Loucy (cell line): ENCODE data around the gene LEUTX.

Experiments
- H2AFZ ChIP-seq: fragments of 200-600 bp; sonication (generic); 2 replicates; pipeline ENCODE4 v1.6.0; 2016; ENCODE audit warnings: antibody characterized with exemption, mild to moderate bottlenecking, low read length, moderate library complexity
- H3F3A ChIP-seq: fragments of 200-600 bp; 2 replicates; pipeline ENCODE4 v1.6.0; 2016; ENCODE audit warnings: antibody characterized with exemption, low read depth, mild to moderate bottlenecking
- H3K27me3 ChIP-seq: fragments of 200-600 bp; sonication (generic); 2 replicates; pipeline ENCODE4 v1.6.1; 2014; ENCODE audit warnings: low read length, mild to moderate bottlenecking; ENCODE audit not compliant: insufficient read depth, poor library complexity, severe bottlenecking
- H3K36me3 ChIP-seq: fragments of 200-600 bp; sonication (generic); 2 replicates; pipeline ENCODE4 v1.6.1; 2016; ENCODE audit warnings: low read length; ENCODE audit not compliant: insufficient read depth
- H3K4me1 ChIP-seq: fragments of 200-600 bp; sonication (generic); 2 replicates; pipeline ENCODE4 v1.5.1; 2014; ENCODE audit warnings: low read length, mild to moderate bottlenecking; ENCODE audit not compliant: insufficient read depth, poor library complexity, severe bottlenecking
- H3K4me2 ChIP-seq: fragments of 200-600 bp; sonication (generic); 2 replicates; pipeline ENCODE4 v1.6.0; 2014; ENCODE audit warnings: antibody characterized with exemption, low read length, low read depth, mild to moderate bottlenecking; ENCODE audit not compliant: poor library complexity, severe bottlenecking
- H3K4me3 ChIP-seq: fragments of 200-600 bp; sonication (generic); 2 replicates; pipeline ENCODE4 v1.5.1; 2014; ENCODE audit warnings: low read length, mild to moderate bottlenecking, mixed read lengths; ENCODE audit not compliant: poor library complexity, severe bottlenecking
- H3K79me2 ChIP-seq: fragments of 200-600 bp; sonication (generic); 2 replicates; pipeline ENCODE4 v1.6.1; 2014; ENCODE audit warnings: low read length; ENCODE audit not compliant: insufficient read depth
- H3K9ac ChIP-seq: fragments of 200-600 bp; sonication (generic); 2 replicates; pipeline ENCODE4 v1.6.0; 2014; ENCODE audit warnings: mild to moderate bottlenecking, low read depth, low read length, moderate library complexity; ENCODE audit not compliant: poor library complexity, severe bottlenecking
- H3K9me2 ChIP-seq: fragments of 200-600 bp; sonication (generic); replicated peaks from 2 replicates; pipeline ENCODE4 v1.6.1; 2016; ENCODE audit warnings: low read depth, low read length, mixed read lengths
- H3K9me3 ChIP-seq: fragments of 200-600 bp; sonication (generic); 2 replicates; pipeline ENCODE4 v1.6.1; 2014; ENCODE audit warnings: mild to moderate bottlenecking, antibody characterized with exemption, low read length, low read depth; ENCODE audit not compliant: insufficient read depth
- H4K20me1 ChIP-seq: fragments of 200-600 bp; sonication (generic); 2 replicates; pipeline ENCODE4 v1.6.0; 2014; ENCODE audit warnings: antibody characterized with exemption, low read length, mild to moderate bottlenecking; ENCODE audit not compliant: insufficient read depth, poor library complexity, severe bottlenecking
- EZH2phosphoT487 ChIP-seq: fragments of 200-600 bp; IDR thresholded peaks from 2 replicates; pipeline ENCODE4 v1.6.1; 2018; ENCODE audit warnings: antibody characterized with exemption, mild to moderate bottlenecking, moderate library complexity, borderline replicate concordance
- TF ChIP-seq, protein P1 (sequence below): fragments of 200-600 bp; sonication (generic); conservative IDR thresholded peaks from 2 replicates; pipeline ENCODE4 v1.5.1; 2014; ENCODE audit warnings: mild to moderate bottlenecking, antibody characterized with exemption, low read length

LEUTX gene

DNA sequence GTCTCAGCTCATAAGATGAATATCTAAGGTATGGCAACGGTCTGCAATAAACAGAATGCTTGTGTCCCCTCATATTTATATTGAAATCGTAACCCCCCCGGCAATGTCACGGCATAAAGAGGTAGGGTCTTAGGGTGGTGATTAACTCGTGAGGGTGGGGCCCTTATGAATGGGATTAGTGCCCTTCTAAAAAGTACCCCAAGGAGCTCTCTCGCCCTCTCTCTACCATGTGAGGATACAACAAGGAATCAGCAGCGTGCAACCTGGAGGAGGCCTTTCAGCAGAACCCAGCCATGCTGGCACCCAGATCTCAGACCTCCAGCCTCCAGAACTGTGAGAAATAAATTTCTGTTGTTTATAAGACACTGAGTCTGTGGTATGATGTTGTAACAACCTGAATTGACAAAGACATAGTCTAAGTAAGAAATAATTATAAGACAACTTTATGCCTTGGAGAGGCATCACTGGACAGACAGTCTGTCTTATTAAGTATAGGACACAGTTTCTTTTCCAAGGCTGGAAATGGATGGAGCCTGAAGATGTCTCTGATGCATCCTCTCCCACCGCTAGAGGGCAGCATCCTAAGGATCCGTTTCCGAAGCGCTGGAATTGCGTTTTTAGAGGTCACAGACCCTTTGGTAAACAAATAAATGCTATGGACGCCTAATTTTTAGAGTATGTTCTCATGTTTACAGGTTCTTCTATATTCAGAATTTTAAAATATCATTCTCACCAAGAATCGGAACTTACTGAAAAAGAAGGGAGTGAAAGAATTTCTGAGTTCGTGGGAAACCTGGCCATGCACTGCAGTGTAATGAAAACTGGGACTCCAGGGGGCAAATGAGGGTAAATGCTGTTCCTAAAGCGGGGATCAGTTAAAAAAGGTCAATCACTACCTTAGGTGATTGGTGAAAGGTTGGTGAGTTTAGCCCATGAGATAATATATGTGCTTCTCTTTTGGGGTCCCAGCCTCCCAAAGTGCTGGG lies 13.3 kb upstream of the LEUTX start:
- H3F3A ChIP-seq, result no peaks in the 10 kb centered on the region
- no peak overlapping the region for H3K4me3 ChIP-seq
- H4K20me1 ChIP-seq, result no peaks in the 10 kb centered on the region
- H2AFZ ChIP-seq, result no peak overlapping the region
- no peaks in the 10 kb centered on the region for H3K27me3 ChIP-seq
- no peaks in the 10 kb centered on the region for H3K79me2 ChIP-seq
- H3K36me3 ChIP-seq, result no peaks in the 10 kb centered on the region
- TF ChIP-seq EZH2phosphoT487, result no peak
- TF ChIP-seq, protein P1, sequence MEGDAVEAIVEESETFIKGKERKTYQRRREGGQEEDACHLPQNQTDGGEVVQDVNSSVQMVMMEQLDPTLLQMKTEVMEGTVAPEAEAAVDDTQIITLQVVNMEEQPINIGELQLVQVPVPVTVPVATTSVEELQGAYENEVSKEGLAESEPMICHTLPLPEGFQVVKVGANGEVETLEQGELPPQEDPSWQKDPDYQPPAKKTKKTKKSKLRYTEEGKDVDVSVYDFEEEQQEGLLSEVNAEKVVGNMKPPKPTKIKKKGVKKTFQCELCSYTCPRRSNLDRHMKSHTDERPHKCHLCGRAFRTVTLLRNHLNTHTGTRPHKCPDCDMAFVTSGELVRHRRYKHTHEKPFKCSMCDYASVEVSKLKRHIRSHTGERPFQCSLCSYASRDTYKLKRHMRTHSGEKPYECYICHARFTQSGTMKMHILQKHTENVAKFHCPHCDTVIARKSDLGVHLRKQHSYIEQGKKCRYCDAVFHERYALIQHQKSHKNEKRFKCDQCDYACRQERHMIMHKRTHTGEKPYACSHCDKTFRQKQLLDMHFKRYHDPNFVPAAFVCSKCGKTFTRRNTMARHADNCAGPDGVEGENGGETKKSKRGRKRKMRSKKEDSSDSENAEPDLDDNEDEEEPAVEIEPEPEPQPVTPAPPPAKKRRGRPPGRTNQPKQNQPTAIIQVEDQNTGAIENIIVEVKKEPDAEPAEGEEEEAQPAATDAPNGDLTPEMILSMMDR, result peak; percentile 81
- no peaks in the 10 kb centered on the region for H3K9me2 ChIP-seq
- H3K4me2 ChIP-seq, result no peak overlapping the region
- no peaks in the 10 kb centered on the region for H3K4me1 ChIP-seq
- H3K9me3 ChIP-seq, result no peaks in the 10 kb centered on the region
- no peak overlapping the region for H3K9ac ChIP-seq

DNA sequence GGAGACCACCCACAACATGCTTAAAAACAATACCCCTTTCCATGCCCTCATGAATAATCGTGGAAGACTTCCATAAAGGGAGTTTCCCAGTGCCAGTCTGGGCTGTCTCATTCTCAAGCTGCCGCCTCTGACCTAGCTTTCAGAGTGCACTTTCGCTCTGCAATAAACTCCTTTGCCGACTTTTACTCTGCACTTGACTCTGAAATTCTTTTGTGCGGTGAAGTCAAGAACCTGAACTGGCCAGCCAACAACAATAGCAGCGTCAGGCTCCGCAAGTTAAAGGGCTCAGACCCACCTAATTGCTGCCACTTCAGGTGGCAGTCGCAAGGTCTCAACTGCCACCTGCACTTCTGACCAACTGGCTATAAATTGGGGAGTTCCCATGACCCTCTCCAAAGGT lies 10.3 kb upstream of the LEUTX start:
- Histone ChIP-seq H3K9me2 (no peaks in the 10 kb centered on the region), H3K4me2 (no peak overlapping the region), H3K4me3 (no peak overlapping the region), H2AFZ (no peak overlapping the region), H3K27me3 (no peaks in the 10 kb centered on the region), H3K36me3 (no peaks in the 10 kb centered on the region), H3K9ac (no peak overlapping the region), H4K20me1 (no peaks in the 10 kb centered on the region), H3K9me3 (no peaks in the 10 kb centered on the region), H3F3A (no peaks in the 10 kb centered on the region), H3K4me1 (no peaks in the 10 kb centered on the region), H3K79me2 (no peaks in the 10 kb centered on the region)
- TF ChIP-seq EZH2phosphoT487, result no peak
- TF ChIP-seq, protein P1, result no peak

DNA sequence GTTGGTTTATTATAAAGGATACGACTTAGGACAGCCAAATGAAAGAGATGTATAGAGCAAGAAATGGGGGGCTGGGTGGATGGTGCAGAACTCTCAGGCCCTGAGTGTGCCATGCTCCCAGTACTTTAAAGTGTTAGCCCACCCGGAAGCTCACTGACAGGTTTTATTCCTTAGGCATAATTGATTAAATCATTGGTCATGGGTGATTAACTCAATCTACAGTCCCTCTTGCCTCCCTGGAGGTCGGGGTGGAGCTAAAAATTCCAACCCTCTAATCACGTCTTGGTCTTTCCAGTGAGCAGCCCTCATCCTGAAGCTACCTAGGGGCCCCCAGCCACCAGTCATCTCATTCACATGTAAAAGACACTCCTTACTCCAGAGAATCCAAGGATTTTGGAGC lies 9.9 kb upstream of the LEUTX start:
- Histone ChIP-seq H3K9me3 (no peaks in the 10 kb centered on the region), H3K9me2 (no peaks in the 10 kb centered on the region), H3K4me2 (no peak overlapping the region), H3F3A (no peaks in the 10 kb centered on the region), H3K36me3 (no peaks in the 10 kb centered on the region), H3K79me2 (no peaks in the 10 kb centered on the region), H3K4me3 (no peak overlapping the region), H3K9ac (no peak overlapping the region), H2AFZ (no peak overlapping the region), H3K27me3 (no peaks in the 10 kb centered on the region), H3K4me1 (no peaks in the 10 kb centered on the region), H4K20me1 (no peaks in the 10 kb centered on the region)
- no peak for TF ChIP-seq EZH2phosphoT487
- TF ChIP-seq, protein P1, result no peak
